ENCODE results near the gene DNAJC7. TPM values are rescaled to one million over a fixed set of nuclear protein-coding genes. Genes with fewer than 3 reads are reported as not detected.

DNAJC7 gene
- total RNA-seq, 3 donors from 2014 or later (not counting 1 experiment from before 2014, with no cell fraction given): 123 to 159 (median 149) TPM

GRCh38 chr17:41962111-41962510 lies 55.1 kb downstream of the DNAJC7 start:
- H3K27ac Mint-ChIP-seq: no peak overlapping the region
- H3K36me3 Mint-ChIP-seq: no peaks in the 10 kb centered on the region
- Histone ChIP-seq H3K36me3 (ENCODE audit: control insufficient read depth, insufficient read depth, low read length) (no peaks in the 10 kb centered on the region), H3K4me3 (ENCODE audit: low read length) (no peak overlapping the region), H3K27ac (ENCODE audit: low read length) (no peak overlapping the region), H3K9me3 (ENCODE audit: control insufficient read depth, insufficient read depth, low read length) (no peaks in the 10 kb centered on the region), H3K27me3 (ENCODE audit: control insufficient read depth, insufficient read depth, low read length) (no peaks in the 10 kb centered on the region), H3K4me1 (ENCODE audit: control insufficient read depth, insufficient read depth, low read length) (peaks cover 9% of the 10 kb centered on the region)
- H3K27me3 Mint-ChIP-seq (ENCODE audit: low read depth in 2 of 2): no peaks in the 10 kb centered on the region
- peaks cover 13 to 14% of the 10 kb centered on the region in 2 donors for H3K4me1 Mint-ChIP-seq
- no peak overlapping the region for H3K4me3 Mint-ChIP-seq
- no peak for ATAC-seq
- intact Hi-C loops (cut with micrococcal nuclease): no loop called here
- DNase-seq: no peak
- no peak for TF ChIP-seq CTCF (IDR thresholded peaks at IDR 0.05)
- no peaks in the 10 kb centered on the region for H3K9me3 Mint-ChIP-seq
- 82% methylated on average over 5 of the region's 5 CpGs for WGBS (ENCODE audit: insufficient coverage)

GRCh38 chr17:41959336-41960095 lies 57.7 kb downstream of the DNAJC7 start:
- Histone ChIP-seq H3K36me3 (ENCODE audit: control insufficient read depth, insufficient read depth, low read length) (no peaks in the 10 kb centered on the region), H3K4me1 (ENCODE audit: control insufficient read depth, insufficient read depth, low read length) (no peaks in the 10 kb centered on the region), H3K9me3 (ENCODE audit: control insufficient read depth, insufficient read depth, low read length) (no peaks in the 10 kb centered on the region), H3K27me3 (ENCODE audit: control insufficient read depth, insufficient read depth, low read length) (no peaks in the 10 kb centered on the region), H3K27ac (ENCODE audit: low read length) (no peak overlapping the region), H3K4me3 (ENCODE audit: low read length) (no peak overlapping the region)
- Mint-ChIP-seq H3K4me1 (no peaks in the 10 kb centered on the region), H3K27me3 (ENCODE audit: low read depth in 2 of 2) (no peaks in the 10 kb centered on the region), H3K9me3 (no peaks in the 10 kb centered on the region), H3K36me3 (no peaks in the 10 kb centered on the region), H3K4me3 (no peak overlapping the region), H3K27ac (no peak overlapping the region)
- DNase-seq (no peak), ATAC-seq (peak in 1 of 3 donors; percentile 29)
- intact Hi-C loops (cut with micrococcal nuclease): no loop called here
- TF ChIP-seq CTCF (IDR thresholded peaks at IDR 0.05): no peak
- 80% methylated on average over 17 of the region's 17 CpGs for WGBS (ENCODE audit: insufficient coverage)

GRCh38 chr17:41959030-41959335 lies 58.3 kb downstream of the DNAJC7 start:
- ATAC-seq: no peak
- no peak overlapping the region for H3K4me3 Mint-ChIP-seq
- no peaks in the 10 kb centered on the region for H3K27me3 ChIP-seq (ENCODE audit: control insufficient read depth, insufficient read depth, low read length)
- H3K4me3 ChIP-seq (ENCODE audit: low read length): no peak overlapping the region
- intact Hi-C loops (cut with micrococcal nuclease): no loop called here
- H3K4me1 Mint-ChIP-seq: no peaks in the 10 kb centered on the region
- H3K27ac Mint-ChIP-seq: no peak overlapping the region
- H3K36me3 Mint-ChIP-seq: no peaks in the 10 kb centered on the region
- TF ChIP-seq CTCF (IDR thresholded peaks at IDR 0.05): no peak
- no peak overlapping the region for H3K27ac ChIP-seq (ENCODE audit: low read length)
- H3K9me3 Mint-ChIP-seq: no peaks in the 10 kb centered on the region
- H3K4me1 ChIP-seq (ENCODE audit: control insufficient read depth, insufficient read depth, low read length): no peaks in the 10 kb centered on the region
- no peaks in the 10 kb centered on the region for H3K9me3 ChIP-seq (ENCODE audit: control insufficient read depth, insufficient read depth, low read length)
- 96% methylated on average over 2 of the region's 2 CpGs for WGBS (ENCODE audit: insufficient coverage)
- no peak for DNase-seq
- no peaks in the 10 kb centered on the region for H3K36me3 ChIP-seq (ENCODE audit: control insufficient read depth, insufficient read depth, low read length)
- no peaks in the 10 kb centered on the region for H3K27me3 Mint-ChIP-seq (ENCODE audit: low read depth in 2 of 2)

GRCh38 chr17:41957869-41958439 lies 59.3 kb downstream of the DNAJC7 start:
- no peaks in the 10 kb centered on the region for H3K9me3 Mint-ChIP-seq
- Histone ChIP-seq H3K36me3 (ENCODE audit: control insufficient read depth, insufficient read depth, low read length) (no peaks in the 10 kb centered on the region), H3K27me3 (ENCODE audit: control insufficient read depth, insufficient read depth, low read length) (no peaks in the 10 kb centered on the region), H3K9me3 (ENCODE audit: control insufficient read depth, insufficient read depth, low read length) (no peaks in the 10 kb centered on the region), H3K4me3 (ENCODE audit: low read length) (no peak overlapping the region), H3K27ac (ENCODE audit: low read length) (no peak overlapping the region), H3K4me1 (ENCODE audit: control insufficient read depth, insufficient read depth, low read length) (no peaks in the 10 kb centered on the region)
- DNase-seq (no peak), ATAC-seq (no peak)
- H3K4me1 Mint-ChIP-seq: no peaks in the 10 kb centered on the region
- no peaks in the 10 kb centered on the region for H3K27me3 Mint-ChIP-seq (ENCODE audit: low read depth in 2 of 2)
- WGBS (ENCODE audit: insufficient coverage): 84% methylated on average over 6 of the region's 6 CpGs
- no peak for TF ChIP-seq CTCF (IDR thresholded peaks at IDR 0.05)
- no peaks in the 10 kb centered on the region for H3K36me3 Mint-ChIP-seq
- no peak overlapping the region for H3K27ac Mint-ChIP-seq
- intact Hi-C loops (cut with micrococcal nuclease): no loop called here
- no peak overlapping the region for H3K4me3 Mint-ChIP-seq

Data from natural killer cell (primary cell).